ENCODE results near the gene ABCD3. TPM values are rescaled to one million over a fixed set of nuclear protein-coding genes. Genes with fewer than 3 reads are reported as not detected.
A peak's percentile ranks its signal among the peaks of the same experiment; 100 is the strongest.

ABCD3 gene
- total RNA-seq, 4 donors from 2014 or later = 37.9 to 90.2 (median 51.9) TPM

- no peak overlapping the region for H3K4me3 ChIP-seq
- 69 to 74% methylated on average over 4 of the region's 4 CpGs for WGBS, 2 donors
- DNase-seq (ENCODE audit: low spot score in 2 of 2) = no peak
- H3K27ac ChIP-seq = no peak overlapping the region
- TF ChIP-seq, protein P1, sequence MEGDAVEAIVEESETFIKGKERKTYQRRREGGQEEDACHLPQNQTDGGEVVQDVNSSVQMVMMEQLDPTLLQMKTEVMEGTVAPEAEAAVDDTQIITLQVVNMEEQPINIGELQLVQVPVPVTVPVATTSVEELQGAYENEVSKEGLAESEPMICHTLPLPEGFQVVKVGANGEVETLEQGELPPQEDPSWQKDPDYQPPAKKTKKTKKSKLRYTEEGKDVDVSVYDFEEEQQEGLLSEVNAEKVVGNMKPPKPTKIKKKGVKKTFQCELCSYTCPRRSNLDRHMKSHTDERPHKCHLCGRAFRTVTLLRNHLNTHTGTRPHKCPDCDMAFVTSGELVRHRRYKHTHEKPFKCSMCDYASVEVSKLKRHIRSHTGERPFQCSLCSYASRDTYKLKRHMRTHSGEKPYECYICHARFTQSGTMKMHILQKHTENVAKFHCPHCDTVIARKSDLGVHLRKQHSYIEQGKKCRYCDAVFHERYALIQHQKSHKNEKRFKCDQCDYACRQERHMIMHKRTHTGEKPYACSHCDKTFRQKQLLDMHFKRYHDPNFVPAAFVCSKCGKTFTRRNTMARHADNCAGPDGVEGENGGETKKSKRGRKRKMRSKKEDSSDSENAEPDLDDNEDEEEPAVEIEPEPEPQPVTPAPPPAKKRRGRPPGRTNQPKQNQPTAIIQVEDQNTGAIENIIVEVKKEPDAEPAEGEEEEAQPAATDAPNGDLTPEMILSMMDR (IDR thresholded peaks at IDR 0.05) = no peak
- TF ChIP-seq POLR2A (IDR thresholded peaks at IDR 0.05) (no peak), EP300 (IDR thresholded peaks at IDR 0.05) (no peak)
- H3K4me1 ChIP-seq = no peaks in the 10 kb centered on the region
- H3K9me3 ChIP-seq = no peaks in the 10 kb centered on the region
- H3K27me3 ChIP-seq = no peaks in the 10 kb centered on the region
- no peaks in the 10 kb centered on the region for H3K36me3 ChIP-seq
Observed at GRCh38 chr1:94401206-94401605, 17.0 kb upstream of the ABCD3 start.

- TF ChIP-seq, protein P1 (IDR thresholded peaks at IDR 0.05) = no peak
- TF ChIP-seq EP300 (IDR thresholded peaks at IDR 0.05) (no peak), POLR2A (IDR thresholded peaks at IDR 0.05) (no peak)
- DNase-seq (ENCODE audit: low spot score in 2 of 2) = no peak
- Histone ChIP-seq H3K27ac (no peak overlapping the region), H3K36me3 (no peaks in the 10 kb centered on the region), H3K4me3 (no peak overlapping the region), H3K4me1 (no peaks in the 10 kb centered on the region), H3K27me3 (no peaks in the 10 kb centered on the region), H3K9me3 (no peaks in the 10 kb centered on the region)
- WGBS, 2 donors = 91 to 94% methylated on average over 4 of the region's 4 CpGs
Observed at GRCh38 chr1:94406446-94406845, 11.7 kb upstream of the ABCD3 start.

DNA sequence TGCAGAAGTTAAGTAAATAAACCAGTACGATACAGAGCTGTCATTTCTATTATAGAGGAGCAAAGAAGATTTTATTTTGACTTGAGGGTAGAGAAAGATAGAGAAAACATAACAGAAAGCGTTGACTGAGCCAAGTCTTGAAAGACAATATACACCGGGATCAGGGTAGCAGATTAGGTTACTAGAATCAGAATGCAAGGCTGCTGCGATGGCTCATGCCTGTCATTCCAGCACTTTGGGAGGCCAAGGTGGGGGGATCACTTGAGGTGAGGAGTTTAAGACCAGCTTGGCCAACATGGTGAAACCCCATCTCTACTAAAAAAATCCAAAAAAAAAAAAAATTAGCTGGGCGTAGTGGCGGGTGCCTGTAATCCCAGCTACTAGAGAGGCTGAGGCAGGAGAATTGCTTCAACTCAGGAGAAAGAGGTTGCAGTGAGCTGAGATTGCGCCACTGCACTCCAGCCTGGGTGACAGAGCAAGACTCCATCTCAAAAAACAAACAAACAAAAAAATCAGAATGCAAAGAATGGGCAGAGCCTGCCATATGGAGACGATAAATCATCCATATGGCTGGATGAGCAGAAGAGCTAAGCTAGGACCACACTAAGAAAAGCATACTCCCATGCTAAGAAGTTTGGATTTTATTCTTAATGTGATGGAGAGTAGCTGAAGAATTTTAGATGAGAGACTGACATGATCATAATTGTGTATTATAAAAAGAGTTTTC lies 9.9 kb upstream of the ABCD3 start:
- Histone ChIP-seq H3K27me3 (no peaks in the 10 kb centered on the region), H3K9me3 (no peaks in the 10 kb centered on the region), H3K36me3 (no peaks in the 10 kb centered on the region), H3K27ac (no peak overlapping the region), H3K4me3 (no peak overlapping the region), H3K4me1 (no peaks in the 10 kb centered on the region)
- TF ChIP-seq EP300 (IDR thresholded peaks at IDR 0.05) (no peak), POLR2A (IDR thresholded peaks at IDR 0.05) (no peak)
- TF ChIP-seq, protein P1 (IDR thresholded peaks at IDR 0.05) = no peak
- no peak for DNase-seq (ENCODE audit: low spot score in 2 of 2)
- 70 to 72% methylated on average over 8 of the region's 8 CpGs for WGBS, 2 donors

- WGBS, 2 donors = 43 to 62% methylated on average over 1 of the region's 1 CpG
- Histone ChIP-seq H3K9me3 (no peaks in the 10 kb centered on the region), H3K4me3 (no peak overlapping the region), H3K36me3 (no peaks in the 10 kb centered on the region), H3K4me1 (peaks cover 0 to 13% (median 7%) of the 10 kb centered on the region in 4 donors), H3K27ac (no peak overlapping the region), H3K27me3 (no peaks in the 10 kb centered on the region)
- no peak for DNase-seq (ENCODE audit: low spot score in 2 of 2)
- TF ChIP-seq POLR2A (IDR thresholded peaks at IDR 0.05) = no peak
- TF ChIP-seq, protein P1 (IDR thresholded peaks at IDR 0.05) = no peak
- TF ChIP-seq EP300 (IDR thresholded peaks at IDR 0.05) = no peak
Observed at GRCh38 chr1:94411237-94411636, 7.0 kb upstream of the ABCD3 start.

GRCh38 chr1:94413311-94413710 lies 4.9 kb upstream of the ABCD3 start:
- DNase-seq (ENCODE audit: low spot score in 2 of 2) = no peak
- H3K36me3 ChIP-seq = no peaks in the 10 kb centered on the region
- no peak overlapping the region for H3K4me3 ChIP-seq
- no peaks in the 10 kb centered on the region for H3K9me3 ChIP-seq
- no peaks in the 10 kb centered on the region for H3K27me3 ChIP-seq
- H3K4me1 ChIP-seq = peaks cover 0 to 24% (median 18%) of the 10 kb centered on the region in 4 donors
- 90 to 93% methylated on average over 2 of the region's 2 CpGs for WGBS, 2 donors
- peak overlapping the region in 2 of 4 donors; percentile 37 to 94 for H3K27ac ChIP-seq
- TF ChIP-seq EP300 (IDR thresholded peaks at IDR 0.05) = no peak
- TF ChIP-seq POLR2A (IDR thresholded peaks at IDR 0.05) = no peak
- TF ChIP-seq, protein P1 (IDR thresholded peaks at IDR 0.05) = no peak

All from tibial nerve (tissue), 4 donors.